Naive B cell (primary cell): ENCODE data around the gene APCDD1L. TPM values are rescaled to one million over a fixed set of nuclear protein-coding genes. Genes with fewer than 3 reads are reported as not detected.

Source experiments
- ATAC-seq, 2 donors: fragments of 150-1000 bp; cut with Tn5 transposase; 2 replicates each; pipeline ENCODE4 v1.10.0; 2021; ENCODE audit warnings: low read depth in 2 of 2, mild to moderate bottlenecking in 2 of 2, moderate library complexity in 2 of 2
- DNase-seq: peaks from one replicate; pipeline ENCODE4 v3.0.0; 2022
- H3K27ac Mint-ChIP-seq, 6 donors: one replicate each; pipeline ENCODE4 v1.8.0; 2020 to 2022; ENCODE audit warnings: mild to moderate bottlenecking in 6 of 6, mixed read lengths in 6 of 6, moderate library complexity in 5 of 6, inconsistent platforms in 2 of 6
- H3K27me3 Mint-ChIP-seq, 3 donors: one replicate each; pipeline ENCODE4 v1.8.0; 2021 to 2022; ENCODE audit warnings: mixed read lengths in 3 of 3, mild to moderate bottlenecking in 1 of 3
- H3K36me3 Mint-ChIP-seq, 2 donors: one replicate each; pipeline ENCODE4 v1.8.0; 2020 to 2022; ENCODE audit warnings: mixed read lengths in 2 of 2, inconsistent platforms in 1 of 2, mild to moderate bottlenecking in 1 of 2
- H3K4me1 Mint-ChIP-seq, 3 donors: one replicate each; pipeline ENCODE4 v1.8.0; 2020 to 2022; ENCODE audit warnings: mixed read lengths in 3 of 3, inconsistent platforms in 1 of 3, mild to moderate bottlenecking in 1 of 3, moderate library complexity in 1 of 3
- H3K4me3 Mint-ChIP-seq, 8 donors: one replicate each; pipeline ENCODE4 v1.8.0; 2020 to 2022; ENCODE audit warnings: mild to moderate bottlenecking in 8 of 8, mixed read lengths in 8 of 8, moderate library complexity in 8 of 8, inconsistent platforms in 2 of 8
- H3K9me3 Mint-ChIP-seq, 7 donors: one replicate each; pipeline ENCODE4 v1.8.0; 2020 to 2022; ENCODE audit warnings: mixed read lengths in 7 of 7, mild to moderate bottlenecking in 5 of 7, inconsistent platforms in 2 of 7, moderate library complexity in 1 of 7
- polyA plus RNA-seq, 6 donors: library from polyadenylated mRNA; unstranded; fragments of 300-500 nt; fragmentation: Illumina TruSeq; gene quantifications; one replicate each; pipeline ENCODE4 v1.2.3, GENCODE V29; 2021; ENCODE audit warnings: low read depth in 6 of 6

The APCDD1L gene
- polyA plus RNA-seq, 6 donors from 2014 or later = 0.08 to 0.33 (median 0.11) TPM; not detected in 2

- Mint-ChIP-seq H3K4me3 (no peak overlapping the region), H3K27ac (peak overlapping the region in 2 of 6 donors; percentile 62 to 80), H3K9me3 (no peaks in the 10 kb centered on the region), H3K27me3 (no peaks in the 10 kb centered on the region), H3K36me3 (peaks cover 8 to 12% of the 10 kb centered on the region in 2 donors), H3K4me1 (peaks cover 5 to 6% (median 5%) of the 10 kb centered on the region in 3 donors)
- ATAC-seq (no peak), DNase-seq (no peak)
Measured at GRCh38 chr20:58446264-58446959, 68.8 kb downstream of the APCDD1L start.

DNA sequence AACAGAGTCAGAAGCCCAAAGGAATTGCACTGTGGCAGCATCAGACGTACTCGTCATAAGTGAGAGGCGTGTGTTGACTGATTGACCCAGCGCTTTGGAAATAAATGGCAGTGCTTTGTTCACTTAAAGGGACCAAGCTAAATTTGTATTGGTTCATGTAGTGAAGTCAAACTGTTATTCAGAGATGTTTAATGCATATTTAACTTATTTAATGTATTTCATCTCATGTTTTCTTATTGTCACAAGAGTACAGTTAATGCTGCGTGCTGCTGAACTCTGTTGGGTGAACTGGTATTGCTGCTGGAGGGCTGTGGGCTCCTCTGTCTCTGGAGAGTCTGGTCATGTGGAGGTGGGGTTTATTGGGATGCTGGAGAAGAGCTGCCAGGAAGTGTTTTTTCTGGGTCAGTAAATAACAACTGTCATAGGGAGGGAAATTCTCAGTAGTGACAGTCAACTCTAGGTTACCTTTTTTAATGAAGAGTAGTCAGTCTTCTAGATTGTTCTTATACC, 70.4 kb downstream of the APCDD1L start:
- H3K27ac Mint-ChIP-seq = peak overlapping the region in 3 of 6 donors; percentile 38 to 79 (median 42)

GRCh38 chr20:58441723-58442122, 73.5 kb downstream of the APCDD1L start:
- H3K9me3 Mint-ChIP-seq = no peaks in the 10 kb centered on the region
- H3K4me3 Mint-ChIP-seq = no peak overlapping the region
- no peaks in the 10 kb centered on the region for H3K27me3 Mint-ChIP-seq
- H3K4me1 Mint-ChIP-seq = peaks cover 17 to 29% (median 27%) of the 10 kb centered on the region in 3 donors
- peak overlapping the region in 1 of 6 donors; percentile 71 for H3K27ac Mint-ChIP-seq
- ATAC-seq (no peak), DNase-seq (no peak)
- H3K36me3 Mint-ChIP-seq = peaks cover 16 to 27% of the 10 kb centered on the region in 2 donors

More for the DNA sequence above, 70.4 kb downstream of the APCDD1L start:
- peaks cover 8 to 17% of the 10 kb centered on the region in 2 donors for H3K36me3 Mint-ChIP-seq
- H3K4me1 Mint-ChIP-seq = peaks cover 5 to 10% (median 8%) of the 10 kb centered on the region in 3 donors
- H3K27me3 Mint-ChIP-seq = no peaks in the 10 kb centered on the region
- no peak overlapping the region for H3K4me3 Mint-ChIP-seq
- no peak for ATAC-seq
- H3K9me3 Mint-ChIP-seq = no peaks in the 10 kb centered on the region
- DNase-seq = no peak

GRCh38 chr20:58440021-58440767, 75.0 kb downstream of the APCDD1L start:
- ATAC-seq (no peak), DNase-seq (no peak)
- Mint-ChIP-seq H3K4me1 (peaks cover 26 to 35% (median 27%) of the 10 kb centered on the region in 3 donors), H3K27ac (peak overlapping the region in 1 of 6 donors; percentile 59), H3K9me3 (no peaks in the 10 kb centered on the region), H3K4me3 (no peak overlapping the region), H3K27me3 (no peaks in the 10 kb centered on the region), H3K36me3 (peaks cover 16 to 34% of the 10 kb centered on the region in 2 donors)

- Mint-ChIP-seq H3K4me1 (peaks cover 27 to 41% (median 30%) of the 10 kb centered on the region in 3 donors), H3K36me3 (peaks cover 16 to 27% of the 10 kb centered on the region in 2 donors)
- ATAC-seq = no peak
Measured at GRCh38 chr20:58438970-58439808, 76.0 kb downstream of the APCDD1L start.

GRCh38 chr20:58436868-58437645, 78.1 kb downstream of the APCDD1L start:
- ATAC-seq (no peak), DNase-seq (no peak)
- no peaks in the 10 kb centered on the region for H3K27me3 Mint-ChIP-seq
- peaks cover 9 to 22% of the 10 kb centered on the region in 2 donors for H3K36me3 Mint-ChIP-seq
- H3K27ac Mint-ChIP-seq = peak overlapping the region in 2 of 6 donors; percentile 34 to 37
- H3K4me1 Mint-ChIP-seq = peaks cover 31 to 48% (median 47%) of the 10 kb centered on the region in 3 donors
- no peaks in the 10 kb centered on the region for H3K9me3 Mint-ChIP-seq
- H3K4me3 Mint-ChIP-seq = no peak overlapping the region

More at GRCh38 chr20:58438970-58439808, 76.0 kb downstream of the APCDD1L start:
- H3K4me3 Mint-ChIP-seq = no peak overlapping the region
- DNase-seq = no peak
- no peaks in the 10 kb centered on the region for H3K9me3 Mint-ChIP-seq
- H3K27ac Mint-ChIP-seq = peak overlapping the region in 5 of 6 donors; percentile 27 to 66 (median 57)
- no peaks in the 10 kb centered on the region for H3K27me3 Mint-ChIP-seq

DNA sequence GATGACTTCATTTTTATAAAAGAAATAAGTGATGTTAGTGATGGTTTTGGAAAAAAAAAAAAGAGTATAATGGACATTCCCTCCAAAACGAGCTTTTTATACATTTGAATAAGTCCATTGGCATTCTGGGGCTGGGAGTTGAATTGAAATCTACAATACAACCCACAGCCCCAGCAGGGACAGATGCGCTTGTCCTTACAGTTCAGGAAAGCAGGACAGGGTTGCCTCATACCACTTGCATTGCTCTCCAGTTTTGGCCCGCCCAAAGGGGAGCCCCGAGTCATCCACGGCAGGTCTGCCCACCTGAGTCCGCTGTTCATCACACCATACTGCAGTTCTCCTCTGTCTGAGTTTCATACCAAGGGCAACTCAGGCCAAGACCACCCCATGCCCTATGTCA, 80.0 kb downstream of the APCDD1L start:
- H3K4me1 Mint-ChIP-seq = peaks cover 36 to 53% (median 53%) of the 10 kb centered on the region in 3 donors

GRCh38 chr20:58434326-58434725, 80.9 kb downstream of the APCDD1L start:
- no peak for DNase-seq
- Mint-ChIP-seq H3K4me3 (no peak overlapping the region), H3K4me1 (peaks cover 36 to 47% (median 46%) of the 10 kb centered on the region in 3 donors), H3K9me3 (no peaks in the 10 kb centered on the region), H3K27ac (peak overlapping the region in 3 of 6 donors; percentile 29 to 53 (median 37)), H3K36me3 (peaks cover 9 to 17% of the 10 kb centered on the region in 2 donors), H3K27me3 (no peaks in the 10 kb centered on the region)
- no peak for ATAC-seq

More for the DNA sequence above, 80.0 kb downstream of the APCDD1L start:
- peaks cover 9 to 17% of the 10 kb centered on the region in 2 donors for H3K36me3 Mint-ChIP-seq
- H3K9me3 Mint-ChIP-seq = no peaks in the 10 kb centered on the region
- no peaks in the 10 kb centered on the region for H3K27me3 Mint-ChIP-seq
- H3K4me3 Mint-ChIP-seq = no peak overlapping the region
- H3K27ac Mint-ChIP-seq = peak overlapping the region in 3 of 6 donors; percentile 49 to 76 (median 68)
- ATAC-seq = no peak
- DNase-seq = no peak

DNA sequence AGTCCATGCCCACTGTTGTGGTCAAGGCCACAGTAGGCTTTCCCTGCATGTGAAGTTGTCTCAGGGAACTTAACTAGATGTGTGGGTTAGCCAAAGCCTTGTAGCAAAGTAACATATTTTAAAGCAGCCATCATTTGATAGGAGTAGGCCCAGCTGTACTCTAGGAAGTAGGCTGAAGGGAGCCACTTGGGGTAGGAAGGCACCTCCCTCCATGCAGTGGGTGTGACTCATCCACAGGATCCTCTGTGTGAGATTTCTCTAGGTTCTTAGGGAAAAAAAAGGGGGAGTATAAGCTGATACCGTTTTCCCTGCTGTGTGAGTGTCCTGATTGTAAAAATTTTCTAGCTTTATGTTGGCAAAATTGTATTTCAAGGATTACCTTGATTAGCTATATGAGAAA, 81.4 kb downstream of the APCDD1L start:
- Mint-ChIP-seq H3K27ac (peak overlapping the region in 1 of 6 donors; percentile 54), H3K27me3 (no peaks in the 10 kb centered on the region), H3K36me3 (peaks cover 9 to 17% of the 10 kb centered on the region in 2 donors), H3K4me3 (no peak overlapping the region), H3K9me3 (no peaks in the 10 kb centered on the region), H3K4me1 (peaks cover 33 to 42% (median 42%) of the 10 kb centered on the region in 3 donors)
- DNase-seq (no peak), ATAC-seq (no peak)

DNA sequence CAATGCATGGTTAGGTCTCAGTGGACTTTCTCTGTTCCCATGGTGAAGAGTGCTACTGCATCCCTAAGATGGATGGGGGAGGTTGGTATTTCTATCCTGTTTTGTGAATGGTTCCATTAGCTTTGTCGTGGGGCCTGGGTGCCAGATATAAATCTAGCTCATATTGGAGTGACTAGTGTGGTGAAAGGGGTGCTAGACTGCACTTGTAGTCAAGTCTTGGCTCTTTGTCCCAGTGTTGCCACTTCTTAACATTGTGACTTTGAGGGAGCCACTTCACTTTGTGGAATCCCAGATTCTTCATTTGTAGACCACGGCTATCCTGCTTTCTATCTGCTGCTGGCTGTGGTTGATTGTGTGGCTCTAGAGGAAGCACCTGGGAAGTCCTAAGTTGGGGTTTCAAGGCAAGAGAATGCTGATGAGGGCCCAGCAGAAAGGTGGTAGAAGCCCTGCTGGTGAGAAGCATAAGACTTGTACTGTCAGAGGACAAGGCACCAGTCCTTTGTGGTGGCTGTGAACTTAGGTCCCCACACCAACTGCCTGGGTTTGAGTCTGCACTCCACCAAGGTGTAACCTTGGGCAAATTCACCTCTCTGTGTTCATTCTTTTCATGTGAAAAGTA, 82.1 kb downstream of the APCDD1L start:
- peaks cover 33 to 37% (median 36%) of the 10 kb centered on the region in 3 donors for H3K4me1 Mint-ChIP-seq
- ATAC-seq = no peak
- DNase-seq = no peak
- H3K4me3 Mint-ChIP-seq = no peak overlapping the region
- H3K9me3 Mint-ChIP-seq = no peaks in the 10 kb centered on the region
- no peaks in the 10 kb centered on the region for H3K27me3 Mint-ChIP-seq
- peak overlapping the region in 4 of 6 donors; percentile 19 to 54 (median 34) for H3K27ac Mint-ChIP-seq
- peaks cover 9 to 12% of the 10 kb centered on the region in 2 donors for H3K36me3 Mint-ChIP-seq

- Mint-ChIP-seq H3K4me1 (peaks cover 26 to 30% (median 28%) of the 10 kb centered on the region in 3 donors), H3K9me3 (no peaks in the 10 kb centered on the region), H3K36me3 (peaks cover 2 to 9% of the 10 kb centered on the region in 2 donors), H3K4me3 (no peak overlapping the region), H3K27me3 (no peaks in the 10 kb centered on the region), H3K27ac (peak overlapping the region in 2 of 6 donors; percentile 22 to 75)
- ATAC-seq = no peak
- DNase-seq = no peak
Measured at GRCh38 chr20:58432186-58432954, 82.8 kb downstream of the APCDD1L start.
